Endothelial cell of umbilical vein (primary cell): Measurements from ENCODE around the gene UBE2E1. TPM values are rescaled to one million over a fixed set of nuclear protein-coding genes. Genes with fewer than 3 reads are reported as not detected.

Experiments used
- BruUV-seq: library from RNA; stranded (reverse); fragments of 400-500 nt; replicated peaks from 2 replicates; lab custom pipeline; 2021; lab: Mats Ljungman, UMichigan
- CTCF ChIA-PET: fragments of 300-600, 350-600 bp; sonication (Branson Sonifier 250); formaldehyde crosslinking; loops from one replicate; lab custom pipeline; 2021; ENCODE audit warnings: antibody characterized with exemption, inconsistent platforms; lab: Charles Lee
- POLR2A ChIA-PET: fragments of 300-600, 350-600 bp; sonication (Branson Sonifier 250); formaldehyde crosslinking; loops from one replicate; lab custom pipeline; 2021; ENCODE audit warnings: antibody characterized with exemption, inconsistent platforms; lab: Charles Lee
- DNase-seq: peaks from one replicate; pipeline ENCODE4 v3.0.0-alpha.2; 2011; ENCODE audit warnings: low read depth, low spot score
- FAIRE-seq: peaks from 2 replicates; lab custom pipeline; 2011; peaks lifted over from hg19 to GRCh38; lab: Jason Lieb, UNC
- H2AFZ ChIP-seq: 2 replicates; pipeline ENCODE4 v1.6.0; 2012; ENCODE audit warnings: low read depth, low read length, control low read depth, inconsistent platforms
- H3K27ac ChIP-seq: 2 replicates; pipeline ENCODE4 v1.5.1; 2011; ENCODE audit warnings: low read depth, mild to moderate bottlenecking, control low read depth, low read length, moderate library complexity; ENCODE audit not compliant: insufficient read depth
- H3K27me3 ChIP-seq, 2 experiments: 2 replicates each; pipeline versions ENCODE4 v1.6.0 to v1.6.1; 2011; ENCODE audit warnings: low read length in 2 of 2, mixed read lengths in 1 of 2; ENCODE audit not compliant: control insufficient read depth in 2 of 2, insufficient read depth in 2 of 2
- H3K36me3 ChIP-seq, 2 experiments: 2 replicates in 1 of 2; 3 replicates in 1 of 2; pipeline ENCODE4 v1.5.1; 2011; ENCODE audit warnings: low read length in 2 of 2, mild to moderate bottlenecking in 1 of 2, moderate library complexity in 1 of 2; ENCODE audit not compliant: control insufficient read depth in 2 of 2, insufficient read depth in 2 of 2; ENCODE audit errors: extremely low read depth in 1 of 2
- H3K4me1 ChIP-seq: 3 replicates; pipeline ENCODE4 v1.5.1; 2011; ENCODE audit warnings: mild to moderate bottlenecking, low read length; ENCODE audit not compliant: control insufficient read depth, insufficient read depth; ENCODE audit errors: extremely low read depth
- H3K4me2 ChIP-seq: 2 replicates; pipeline ENCODE4 v1.6.1; 2011; ENCODE audit warnings: low read length, control low read depth, mixed read lengths; ENCODE audit not compliant: insufficient read depth
- H3K4me3 ChIP-seq, 3 experiments: fragments of 200-600 bp in 1 of 3; sonication (generic), shearing (Covaris generic) in 1 of 3; replicated peaks in 1 of 3; 2 replicates each; pipeline ENCODE4 v1.5.1; 2011 to 2016; ENCODE audit warnings: control low read depth in 3 of 3, low read length in 3 of 3, mild to moderate bottlenecking in 2 of 3, inconsistent platforms in 1 of 3, low read depth in 1 of 3, moderate library complexity in 1 of 3; ENCODE audit not compliant: insufficient read depth in 1 of 3
- H3K79me2 ChIP-seq: 2 replicates; pipeline ENCODE4 v1.6.0; 2012; ENCODE audit warnings: low read length, inconsistent platforms; ENCODE audit not compliant: control insufficient read depth, insufficient read depth
- H3K9ac ChIP-seq: replicated peaks from 2 replicates; pipeline ENCODE3; 2011; ENCODE audit warnings: low read length, control low read depth; ENCODE audit not compliant: insufficient read depth; ENCODE audit errors: extremely low read depth
- H3K9me1 ChIP-seq: replicated peaks from 3 replicates; pipeline ENCODE4 v1.6.0; 2011; ENCODE audit warnings: mild to moderate bottlenecking, low read length; ENCODE audit not compliant: control insufficient read depth, insufficient read depth; ENCODE audit errors: extremely low read depth
- H3K9me3 ChIP-seq: replicated peaks from 2 replicates; pipeline ENCODE4 v1.5.1; 2012; ENCODE audit warnings: low read length, inconsistent platforms; ENCODE audit not compliant: control insufficient read depth, insufficient read depth
- H4K20me1 ChIP-seq: replicated peaks from 2 replicates; pipeline ENCODE3; 2011; ENCODE audit warnings: mild to moderate bottlenecking, low read length; ENCODE audit not compliant: control insufficient read depth, insufficient read depth; ENCODE audit errors: extremely low read depth
- CTCF ChIP-seq, 2 donors: IDR thresholded peaks; 1 replicate in 1 of 2; 2 replicates in 1 of 2; pipeline ENCODE4 v1.5.1; 2011; ENCODE audit warnings: low read length in 2 of 2, mild to moderate bottlenecking in 2 of 2, moderate library complexity in 2 of 2, control low read depth in 1 of 2, inconsistent platforms in 1 of 2, low read depth in 1 of 2; ENCODE audit not compliant: insufficient read depth in 1 of 2; ENCODE audit errors: extremely low read depth in 1 of 2
- EZH2 ChIP-seq: IDR thresholded peaks from 2 replicates; pipeline ENCODE4 v1.6.1; 2012; ENCODE audit warnings: borderline replicate concordance, low read depth, mild to moderate bottlenecking, moderate library complexity, low read length, inconsistent platforms; ENCODE audit not compliant: severe bottlenecking
- FOS ChIP-seq: IDR thresholded peaks from 2 replicates; pipeline ENCODE4 v1.6.1; 2011; ENCODE audit warnings: mild to moderate bottlenecking, low read length, moderate library complexity, borderline replicate concordance; ENCODE audit not compliant: insufficient read depth
- GATA2 ChIP-seq: IDR thresholded peaks from 2 replicates; pipeline ENCODE4 v1.7.0; 2011; ENCODE audit warnings: low read depth, mild to moderate bottlenecking, moderate library complexity, mixed read lengths, low read length; ENCODE audit not compliant: insufficient read length, insufficient read depth
- JUN ChIP-seq: IDR thresholded peaks from 2 replicates; pipeline ENCODE4 v1.6.1; 2011; ENCODE audit warnings: borderline replicate concordance, low read depth; ENCODE audit not compliant: insufficient read length, insufficient read depth
- MYC ChIP-seq: IDR thresholded peaks from one replicate; pipeline ENCODE4 v1.6.1; 2011; ENCODE audit warnings: mild to moderate bottlenecking, low read depth, low read length
- POLR2A ChIP-seq: IDR thresholded peaks from 2 replicates; pipeline ENCODE4 v1.6.1; 2012; ENCODE audit warnings: low read depth, mild to moderate bottlenecking, control low read depth, low read length
- POLR2AphosphoS5 ChIP-seq: IDR thresholded peaks from 2 replicates; pipeline ENCODE4 v1.6.1; 2012; ENCODE audit warnings: low read depth, mild to moderate bottlenecking, control low read depth, low read length, moderate library complexity; ENCODE audit not compliant: insufficient read depth
- dilution Hi-C: fragments of 300-500 bp; cut with MboI; formaldehyde crosslinking; loops from one replicate; pipeline ENCODE4 v1.15.0; 2019; ENCODE audit warnings: low sequenced_read_pairs; ENCODE audit not compliant: extremely low pct_ligation_motif_present
- intact Hi-C: fragments of 100-400 bp; cut with micrococcal nuclease; formaldehyde crosslinking; loops from one replicate; pipeline ENCODE4 v1.10.0; 2022
- polyA plus RNA-seq, 4 experiments: library from polyadenylated mRNA; depleted of rRNA in 3 of 4; stranded (reverse) in 3 of 4; unstranded in 1 of 4; fragments of >200 nt; gene quantifications; 2 replicates each; pipeline versions ENCODE4 v1.2.1 to v1.2.3, GENCODE V29; 2011 to 2012; ENCODE audit warnings: missing spikeins in 1 of 4
- total RNA-seq: library from RNA; stranded (reverse); gene quantifications from 2 replicates; pipeline ENCODE4 v1.2.3, GENCODE V29; 2021
- TF ChIP-seq, protein P1 (sequence below): IDR thresholded peaks from 2 replicates; pipeline ENCODE4 v1.6.1; 2011; ENCODE audit not compliant: insufficient read depth, insufficient read length

Gene UBE2E1
- total and polyA plus RNA-seq, 2 donors (not counting 3 experiments of a cell fraction or from before 2014, with no cell fraction given): 72.7 to 114 TPM

DNA sequence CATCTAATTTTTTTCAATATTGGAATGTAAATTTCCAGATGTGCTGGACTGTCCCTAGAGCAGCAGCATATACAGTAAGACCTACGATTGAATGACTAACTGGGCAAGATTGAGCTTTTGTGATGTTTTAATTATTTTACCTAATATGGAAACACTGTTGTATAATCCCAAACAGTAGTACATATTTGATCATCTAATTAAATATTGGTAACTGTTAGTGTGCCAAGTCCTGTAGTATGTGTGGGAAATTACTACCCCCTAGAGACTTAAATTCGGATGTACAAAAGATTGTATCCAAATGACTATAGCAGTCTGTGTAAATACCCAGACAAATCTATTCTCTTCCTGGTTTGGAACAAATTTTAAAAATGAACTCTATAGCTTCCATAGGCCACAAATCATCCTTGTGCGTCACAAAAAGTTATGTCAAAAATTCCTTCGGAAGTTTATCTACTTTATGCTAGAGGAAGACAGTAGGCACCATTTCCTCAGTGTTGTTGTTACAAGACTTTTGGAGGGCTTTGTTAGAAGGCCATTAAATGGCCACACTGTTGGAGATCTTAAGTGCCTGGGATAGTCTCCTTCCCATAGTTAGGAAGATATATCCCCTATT, 69.5 kb downstream of the UBE2E1 start:
- no TSS peak for BruUV-seq
- ChIA-PET POLR2A (interaction anchor here (1.8 to 2.0 kb wide), 2 partner anchors 9 to 42 kb away, joined by 6 read pairs; partner anchors contain the start of genes NKIRAS1 and RPL15), CTCF (interaction anchor here (0.8 to 5.6 kb wide), 7 partner anchors 9 to 67 kb away, joined by 4 to 29 read pairs (median 7); no protein-coding TSS in a partner anchor)
- H4K20me1 ChIP-seq: peaks cover 6% of the 10 kb centered on the region
- no peaks in the 10 kb centered on the region for H3K9me3 ChIP-seq
- intact Hi-C loops (loop anchor here (2.0 to 5.0 kb wide), 5 partner anchors 42 to 693 kb away; partner anchors contain the start of genes NKIRAS1, RPL15 and UBE2E2), dilution Hi-C loops (no loop called here)
- H3K4me3 ChIP-seq: peak overlapping the region in 1 of 3 experiments; percentile 3
- peak overlapping the region; percentile 43 for H3K4me2 ChIP-seq
- TF ChIP-seq, protein P1, sequence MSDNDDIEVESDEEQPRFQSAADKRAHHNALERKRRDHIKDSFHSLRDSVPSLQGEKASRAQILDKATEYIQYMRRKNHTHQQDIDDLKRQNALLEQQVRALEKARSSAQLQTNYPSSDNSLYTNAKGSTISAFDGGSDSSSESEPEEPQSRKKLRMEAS: no peak
- TF ChIP-seq JUN (no peak), POLR2A (no peak), FOS (no peak), CTCF (IDR thresholded peaks at IDR 0.05; ENCODE audit: extremely low read depth in 1 of 2, insufficient read depth in 1 of 2, low read depth in 1 of 2, low read length in 2 of 2) (no peak), EZH2 (no peak), GATA2 (no peak), MYC (no peak), POLR2AphosphoS5 (no peak)
- no peaks in the 10 kb centered on the region for H3K27me3 ChIP-seq
- DNase-seq: peak; percentile 67
- H3K9ac ChIP-seq: no peak overlapping the region
- H3K4me1 ChIP-seq: peaks cover 32% of the 10 kb centered on the region
- no peaks in the 10 kb centered on the region for H3K36me3 ChIP-seq
- H2AFZ ChIP-seq: no peak overlapping the region
- peak; percentile 64 for FAIRE-seq
- peak overlapping the region; percentile 28 for H3K27ac ChIP-seq
- no peaks in the 10 kb centered on the region for H3K9me1 ChIP-seq
- peaks cover 32% of the 10 kb centered on the region for H3K79me2 ChIP-seq
